OCI-LY7 (cell line): ENCODE data around the gene CFTR. TPM values are rescaled to one million over a fixed set of nuclear protein-coding genes. Genes with fewer than 3 reads are reported as not detected.

Source experiments
- small RNA-seq: library from RNA; depleted of rRNA; stranded (forward); fragments of <200 nt; gene quantifications from one replicate; pipeline ENCODE3, GENCODE V24; 2014
- total RNA-seq, 2 experiments: library from RNA; depleted of rRNA in 1 of 2; stranded (reverse); fragments of >200 nt in 1 of 2; shearing (Covaris generic) in 1 of 2; gene quantifications; 2 replicates each; pipeline ENCODE4 v1.2.3, GENCODE V29; 2014 to 2022

Gene CFTR
- total RNA-seq, 2 experiments from 2014 or later, result not detected

Small RNA genes within 50 kb of the gene (small RNA-seq; reads per million reads assigned to genes)
- not detected for gene AC000111.1
- not detected for gene AC000111.2

Other genes starting within 250 kb of the CFTR start
- gene WNT2, start 157.0 kb upstream of the CFTR start, total RNA-seq (2014; rRNA removed; shearing (Covaris generic)), result not detected in 2 replicates
- not detected in 2 replicates for gene WNT2, start 157.0 kb upstream of the CFTR start, total RNA-seq (2022)
- gene ASZ1, start 52.5 kb upstream of the CFTR start, total RNA-seq (2014; rRNA removed; shearing (Covaris generic)), result not detected in 2 replicates
- not detected in 2 replicates for gene ASZ1, start 52.5 kb upstream of the CFTR start, total RNA-seq (2022)